Measurements from ENCODE around the gene AKAP8L.
"Not testable (repeated sequence)": the region's sequence is repeated elsewhere in the genome, so short reads cannot be mapped to it uniquely, and the experiment has no call there.

AKAP8L gene

DNA sequence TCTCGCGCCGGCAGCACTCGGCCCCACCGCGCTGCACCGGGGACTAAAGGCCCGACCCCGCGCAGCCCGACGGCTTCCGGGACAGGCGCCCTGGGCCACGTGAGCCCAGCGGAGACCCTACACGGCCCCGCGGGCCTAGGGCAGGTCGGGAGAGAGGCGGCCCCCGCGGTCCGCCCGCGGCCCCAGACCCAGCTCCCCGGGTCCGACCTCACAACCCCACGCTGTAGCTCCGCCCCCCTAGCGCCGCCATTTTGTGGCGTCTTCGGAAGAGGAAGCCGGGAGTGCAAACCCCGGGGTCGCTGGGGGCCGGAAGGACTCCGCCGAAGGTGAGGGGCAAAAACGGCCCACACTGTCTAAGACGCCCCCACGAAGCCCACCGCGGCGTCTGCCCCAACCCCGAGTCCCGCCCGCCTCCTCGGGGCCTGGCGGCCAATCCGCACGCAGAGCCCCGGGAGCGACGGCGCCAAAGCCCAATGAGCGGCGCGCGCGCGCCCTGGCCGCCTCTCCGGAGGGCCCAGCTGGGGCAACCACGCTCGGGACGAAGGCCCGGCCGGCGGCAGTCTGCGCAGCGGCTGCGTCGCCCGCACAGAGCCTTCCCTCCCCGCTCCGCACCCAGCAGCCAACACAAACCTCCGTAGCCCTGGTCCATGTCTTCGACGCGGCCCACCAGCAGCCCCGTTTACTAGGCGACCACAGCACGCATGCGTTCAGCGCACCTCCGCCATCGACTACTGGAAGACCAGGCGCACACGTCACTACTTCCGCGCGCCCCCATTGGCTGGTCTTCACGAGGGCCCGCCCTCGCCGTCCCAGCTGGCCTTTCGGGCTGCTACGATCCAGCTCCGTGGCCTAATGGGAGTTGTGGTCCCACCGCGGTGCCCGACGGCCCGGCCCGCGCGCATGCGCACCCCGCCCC is 39.4 kb downstream of the AKAP8L start, which contains the start of gene AKAP8:
Gene AKAP8 (minus strand): TSS at position 705 of the 916 bp plus-strand sequence. CDS start 56 bp downstream, at position 649.
- DNase-seq: peak; percentile 96

DNA sequence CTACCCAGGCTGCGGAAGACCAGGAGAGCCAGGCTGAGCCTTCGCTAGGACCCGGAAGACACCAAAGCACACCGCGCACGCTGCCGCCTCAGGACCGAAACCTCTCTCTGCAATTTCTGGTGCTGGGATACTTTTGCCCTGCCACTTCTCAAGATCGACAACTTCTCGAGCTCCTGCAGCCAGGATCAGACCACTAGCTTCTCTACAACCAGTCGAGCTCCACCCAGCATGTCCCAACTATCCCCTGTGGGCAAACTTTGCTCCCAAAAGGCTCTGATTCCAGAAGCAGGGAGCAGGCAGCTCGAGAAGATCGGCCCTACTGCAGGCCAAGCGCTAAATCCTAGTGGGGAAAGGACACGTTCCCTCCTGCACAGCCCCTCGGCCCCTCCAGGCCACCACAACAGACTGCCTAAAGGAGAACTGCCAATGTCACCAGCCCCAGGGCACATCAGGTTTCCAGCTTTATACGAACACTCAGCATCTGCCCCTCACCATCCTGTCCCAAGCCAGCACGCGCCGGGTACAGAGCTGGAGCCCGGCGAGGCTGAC is 40.2 kb downstream of the AKAP8L start:
- DNase-seq: peak; percentile 14

GRCh38 chr19:15374796-15375440 is 43.9 kb downstream of the AKAP8L start:
- DNase-seq: no peak

DNA sequence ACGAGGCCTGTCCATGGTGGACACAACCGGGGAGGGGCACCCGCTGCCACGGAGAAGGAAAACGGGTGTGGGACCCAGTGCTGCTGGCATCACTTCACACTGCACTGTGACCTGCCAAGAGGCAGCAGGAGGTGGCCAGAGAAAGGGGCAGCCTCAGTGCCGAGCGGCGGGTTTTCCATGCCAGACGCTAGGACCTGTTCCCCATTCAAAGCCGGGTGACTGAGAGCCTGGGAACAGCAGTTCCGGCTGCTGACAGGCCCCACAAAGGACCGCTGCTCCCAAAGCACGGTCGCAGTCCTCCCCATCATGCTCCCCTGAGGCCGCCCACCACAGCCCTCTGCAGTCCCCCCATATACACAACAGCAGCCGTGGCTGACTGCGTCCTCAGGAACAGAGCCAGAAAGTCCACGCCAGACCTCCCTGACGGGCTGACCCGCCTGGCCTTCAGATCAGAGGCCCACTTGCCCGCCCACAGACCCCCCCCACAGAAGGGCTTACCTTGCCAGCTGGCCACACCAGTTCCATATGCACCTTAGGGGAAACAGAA is 44.6 kb downstream of the AKAP8L start:
- no peak for DNase-seq

- DNase-seq: no peak
These were observed 45.1 kb downstream of the AKAP8L start for GRCh38 chr19:15373644-15374043.

DNA sequence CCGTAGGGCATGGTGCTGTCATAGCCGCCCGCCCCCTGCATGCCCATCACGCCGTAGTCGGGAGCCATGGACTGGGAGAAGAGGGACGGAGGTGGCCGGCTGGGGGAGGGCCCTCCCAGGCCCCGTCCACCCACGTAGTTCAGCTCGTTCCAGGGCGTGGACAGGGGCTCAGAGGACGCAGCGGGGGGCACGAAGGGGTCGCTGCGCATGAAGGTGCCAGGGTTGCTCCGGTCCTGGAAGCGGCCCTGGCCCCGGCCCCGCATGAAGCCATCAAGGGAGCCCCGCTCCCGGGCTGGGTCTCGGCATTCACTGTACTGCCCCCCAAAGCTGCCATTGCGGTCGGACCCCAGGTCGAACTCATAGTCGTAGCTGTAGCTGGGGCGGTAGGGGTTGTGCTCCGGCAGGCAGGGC is 45.9 kb downstream of the AKAP8L start:
- no peak for DNase-seq

DNA sequence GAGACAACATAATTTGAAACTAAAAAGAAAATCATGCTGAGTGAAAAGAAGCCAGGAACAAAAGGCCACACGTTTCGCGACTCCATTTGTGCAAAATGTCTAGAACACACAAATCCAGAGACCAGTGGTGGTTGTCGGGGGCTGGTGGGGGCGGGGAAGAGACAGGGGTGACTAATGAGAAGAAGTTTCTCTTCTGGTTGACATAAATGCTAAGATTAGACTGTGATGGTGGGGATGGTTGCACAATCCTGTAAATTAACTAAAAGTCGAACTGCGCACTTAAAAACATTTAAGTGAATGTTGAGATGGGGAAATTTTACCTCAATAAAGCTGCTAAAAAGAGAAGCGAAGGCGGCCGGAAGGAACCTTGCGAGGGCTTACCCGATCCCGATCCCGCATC is 46.3 kb downstream of the AKAP8L start:
- no peak for DNase-seq

DNA sequence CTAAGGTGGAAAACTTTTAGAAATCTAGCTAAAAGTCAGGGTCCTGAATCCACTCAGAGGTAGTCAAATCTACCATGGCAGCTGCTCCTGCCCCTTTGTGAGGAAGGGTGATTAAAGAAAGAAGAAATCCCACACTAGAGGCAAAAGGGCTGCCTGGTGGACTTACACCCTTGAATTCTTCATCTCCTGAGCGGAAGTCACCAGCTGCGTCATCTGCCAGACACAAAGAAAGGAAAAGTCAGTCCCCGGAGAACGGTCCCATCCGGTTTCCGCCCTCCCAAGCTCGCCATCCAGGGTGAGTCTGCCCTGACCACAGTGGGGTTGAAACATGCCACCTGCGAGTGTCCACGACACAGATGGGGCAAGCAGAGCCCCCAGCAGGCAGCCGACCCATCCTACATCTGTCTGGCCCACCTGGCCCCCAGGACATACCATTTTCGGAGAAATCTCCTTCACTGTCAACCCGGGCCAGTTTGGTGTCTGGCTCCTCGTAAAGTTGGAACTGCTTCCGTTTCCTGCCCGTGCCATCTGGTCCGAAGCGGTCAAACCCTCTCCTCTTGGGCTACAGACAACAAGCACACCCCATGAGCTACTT is 46.9 kb downstream of the AKAP8L start:
- DNase-seq: no peak

- DNase-seq: no peak
These were observed 47.7 kb downstream of the AKAP8L start for GRCh38 chr19:15371119-15371518.

DNA sequence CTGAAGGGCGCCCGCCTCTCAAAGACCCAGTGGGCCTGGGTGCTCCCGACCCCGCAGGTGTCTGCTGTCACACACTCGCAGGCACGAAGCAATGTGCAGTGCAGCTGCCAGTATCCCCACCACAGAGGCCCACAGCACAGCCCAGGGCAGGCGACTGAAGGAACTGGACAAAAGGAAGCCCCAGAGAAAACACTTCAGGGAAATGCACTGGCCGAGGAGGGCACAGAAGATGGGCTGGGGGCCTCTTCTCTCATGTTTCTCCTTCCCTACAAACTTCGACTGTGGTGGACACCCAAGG is 49.2 kb downstream of the AKAP8L start:
- no peak for DNase-seq

GRCh38 chr19:15368798-15369593 is 49.8 kb downstream of the AKAP8L start:
- DNase-seq: no peak

- no peak for DNase-seq
These were observed 50.6 kb downstream of the AKAP8L start for GRCh38 chr19:15368051-15368632.

GRCh38 chr19:15367439-15367838 is 51.3 kb downstream of the AKAP8L start:
- DNase-seq: no peak

DNA sequence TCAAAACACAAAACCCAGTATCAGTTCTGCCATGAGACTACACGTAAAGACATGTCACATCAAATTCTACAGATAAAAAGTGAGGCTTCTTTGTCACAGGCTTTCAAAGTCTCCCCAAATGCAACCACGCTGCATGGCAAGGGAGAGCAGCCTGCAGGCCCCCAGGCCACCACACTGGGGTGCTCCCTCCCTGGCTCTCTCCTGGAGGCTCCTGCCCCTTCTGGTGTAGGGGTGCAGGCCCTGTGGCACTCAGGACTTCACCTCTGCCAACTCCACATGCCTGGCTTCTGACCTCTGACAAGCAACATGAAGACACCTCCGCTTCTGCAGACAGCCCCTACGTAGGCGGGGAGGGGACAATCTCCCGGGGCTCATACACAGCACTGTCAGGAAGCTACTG is 53.5 kb downstream of the AKAP8L start:
- DNase-seq: no peak

- DNase-seq: not testable (repeated sequence)
These were observed 55.0 kb downstream of the AKAP8L start for GRCh38 chr19:15363791-15364190.

DNA sequence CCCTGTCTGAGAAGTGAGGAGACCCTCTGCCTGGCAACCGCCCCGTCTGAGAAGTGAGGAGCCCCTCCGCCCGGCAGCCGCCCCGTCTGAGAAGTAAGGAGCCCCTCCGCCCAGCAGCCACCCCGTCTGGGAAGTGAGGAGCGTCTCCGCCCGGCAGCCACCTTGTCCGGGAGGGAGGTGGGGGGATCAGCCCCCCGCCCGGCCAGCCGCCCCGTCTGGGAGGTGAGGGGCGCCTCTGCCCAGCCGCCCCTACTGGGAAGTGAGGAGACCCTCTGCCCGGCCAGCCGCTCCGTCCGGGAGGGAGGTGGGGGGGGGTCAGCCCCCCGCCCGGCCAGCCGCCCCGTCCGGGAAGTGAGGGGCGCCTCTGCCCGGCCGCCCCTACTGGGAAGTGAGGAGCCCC is 55.7 kb downstream of the AKAP8L start:
- not testable (repeated sequence) for DNase-seq

GRCh38 chr19:15360015-15360414 is 58.8 kb downstream of the AKAP8L start:
- DNase-seq: not testable (repeated sequence)

GRCh38 chr19:15358918-15359317 is 59.9 kb downstream of the AKAP8L start:
- DNase-seq: no peak

DNA sequence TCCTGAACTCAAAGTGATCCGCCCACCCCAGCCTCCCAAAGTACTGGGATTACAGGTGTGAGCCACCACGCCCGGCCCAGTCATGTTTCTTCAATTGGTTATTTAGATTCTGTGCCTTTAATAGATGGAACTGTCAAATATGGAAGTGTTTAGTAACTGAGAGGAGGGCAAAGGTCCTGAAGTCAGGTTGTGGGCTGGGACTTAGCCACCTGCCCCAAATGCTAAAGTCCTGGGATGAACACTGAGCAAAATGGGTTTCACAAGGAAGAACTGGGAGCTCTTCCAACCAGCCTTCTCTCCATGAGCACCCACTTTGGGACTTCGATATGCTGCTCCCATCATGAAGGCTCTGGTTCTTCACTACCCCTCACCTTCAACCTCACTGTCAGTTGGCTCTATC is 60.9 kb downstream of the AKAP8L start:
- no peak for DNase-seq

GRCh38 chr19:15354566-15355296 is 64.1 kb downstream of the AKAP8L start:
- no peak for DNase-seq

- DNase-seq: no peak
These were observed 64.9 kb downstream of the AKAP8L start for GRCh38 chr19:15353908-15354307.

All from NCI-H2107 (cell line).